Psoas muscle (tissue), 8 donors: ENCODE measurements around the gene WNT7A. TPM values are rescaled to one million over a fixed set of nuclear protein-coding genes. Genes with fewer than 3 reads are reported as not detected.

Source experiments
- ATAC-seq, 4 donors: fragments of 200-7000 bp; cut with Tn5 transposase; one replicate each; pipeline ENCODE4 v1.9.1; 2020; ENCODE audit warnings: moderate library complexity in 3 of 4, mild to moderate bottlenecking in 2 of 4
- DNase-seq, 2 donors: peaks; one replicate each; pipeline ENCODE4 v3.0.0-alpha.2; 2020
- H3K27ac ChIP-seq: fragments of 200-600 bp; one replicate; pipeline ENCODE4 v1.8.0; 2022
- H3K27me3 ChIP-seq, 3 donors: fragments of 200-600 bp in 1 of 3; one replicate each; pipeline versions ENCODE4 v1.6.1 to v1.8.0; 2013 to 2022; ENCODE audit warnings: low read length in 2 of 3, mild to moderate bottlenecking in 2 of 3, moderate library complexity in 1 of 3; ENCODE audit not compliant: insufficient read depth in 3 of 3
- H3K36me3 ChIP-seq, 2 donors: fragments of 200-600 bp in 1 of 2; one replicate each; pipeline versions ENCODE4 v1.6.1 to v1.8.0; 2013 to 2022; ENCODE audit warnings: low read depth in 1 of 2, mild to moderate bottlenecking in 1 of 2, moderate library complexity in 1 of 2; ENCODE audit not compliant: insufficient read depth in 1 of 2
- H3K4me1 ChIP-seq: fragments of 200-600 bp; one replicate; pipeline ENCODE4 v1.8.0; 2022
- H3K4me3 ChIP-seq: fragments of 200-600 bp; one replicate; pipeline ENCODE4 v1.8.0; 2022; ENCODE audit warnings: mild to moderate bottlenecking
- H3K9me3 ChIP-seq: fragments of 200-600 bp; one replicate; pipeline ENCODE4 v1.8.0; 2022
- CTCF ChIP-seq: fragments of 200-600 bp; IDR thresholded peaks from one replicate; pipeline ENCODE4 v1.8.0; 2022; ENCODE audit warnings: antibody characterized with exemption
- WGBS, 3 donors: extraction: QIAGEN DNeasy Blood & Tissue Kit; methylation state at CpG; one replicate each; pipeline versions ENCODE4 v1.1.6 to v1.1.7; 2013; 5-methylcytosine and 5-hydroxymethylcytosine counted together
- intact Hi-C, 2 donors: fragments of 100-400 bp; cut with DNase I; formaldehyde crosslinking; loops; one replicate each; pipeline versions ENCODE4 v1.11.0 to v1.14.2; 2022
- polyA plus RNA-seq, 3 donors: library from polyadenylated mRNA; stranded (reverse); fragments of 200-250 nt; gene quantifications; one replicate each; pipeline ENCODE4 v1.2.3, GENCODE V29; 2013
- total RNA-seq, 4 donors: library from RNA; stranded (reverse); fragmentation: NEBNext Ultra II Directional in 2 of 4; extraction: Animal tissue kit (Norgen Biotek cat#: 25700) in 2 of 4; gene quantifications; one replicate each; pipeline versions ENCODE4 v1.2.1 to v1.2.4, GENCODE V29; 2021 to 2023
- donor health status: healthy with polysubstance abuse.
- donor health status: DM: no; HTN: no; CAD: no; lungs with moderate emphysema.
- donor health status: Bipolar disorder and iron deficiency.
- donor health status: healthy.
- donor health status: DM: yes; HTN: yes; CAD: no.
- donor health status: DM: no; HTN: no; CAD: no.
- donor health status: DM: no; HTN: no; CAD: no.
- donor health status: DM: yes; HTN: yes; CAD: no.

The WNT7A gene
- total and polyA plus RNA-seq, 7 donors = 0.04 TPM; not detected in 6

DNA sequence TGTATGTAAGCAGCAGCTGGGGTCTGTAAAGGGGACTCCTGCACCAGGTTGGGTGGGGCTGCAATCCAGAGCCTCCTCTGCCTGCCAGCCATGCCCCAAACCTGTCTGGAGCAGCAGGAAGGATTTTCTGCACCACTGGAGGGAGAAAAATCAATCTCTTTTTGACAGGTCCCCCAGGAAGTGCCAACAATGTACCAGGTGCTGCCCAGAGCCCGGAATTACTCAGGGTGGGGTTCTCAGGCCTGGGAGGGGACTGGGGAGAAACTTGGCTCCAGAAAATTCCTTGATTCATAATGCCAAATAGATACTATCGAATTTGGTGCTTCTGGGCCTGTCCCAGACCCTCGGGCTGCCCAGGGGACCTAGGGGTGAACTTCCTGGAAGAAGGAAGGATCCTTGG is 52.6 kb downstream of the WNT7A start:
- peak in 1 of 2 donors; percentile 13 for DNase-seq

GRCh38 chr3:13826672-13827071 is 53.2 kb downstream of the WNT7A start:
- intact Hi-C loops = no loop called here
- Histone ChIP-seq H3K9me3 (no peaks in the 10 kb centered on the region), H3K4me3 (no peak overlapping the region), H3K27me3 (peaks cover 0 to 4% (median 0%) of the 10 kb centered on the region in 3 donors), H3K36me3 (no peaks in the 10 kb centered on the region), H3K27ac (no peak overlapping the region), H3K4me1 (no peaks in the 10 kb centered on the region)
- no peak for TF ChIP-seq CTCF
- ATAC-seq (no peak), DNase-seq (no peak)

More for the DNA sequence above, 52.6 kb downstream of the WNT7A start:
- H3K4me3 ChIP-seq = no peak overlapping the region
- TF ChIP-seq CTCF = no peak
- no peak for ATAC-seq
- no peak overlapping the region for H3K27ac ChIP-seq
- H3K27me3 ChIP-seq = peaks cover 0 to 4% (median 0%) of the 10 kb centered on the region in 3 donors
- intact Hi-C loops = no loop called here
- H3K36me3 ChIP-seq = no peaks in the 10 kb centered on the region
- 56 to 74% (median 62%) methylated on average over 3 of the region's 3 CpGs for WGBS, 3 donors
- H3K9me3 ChIP-seq = no peaks in the 10 kb centered on the region
- no peaks in the 10 kb centered on the region for H3K4me1 ChIP-seq

DNA sequence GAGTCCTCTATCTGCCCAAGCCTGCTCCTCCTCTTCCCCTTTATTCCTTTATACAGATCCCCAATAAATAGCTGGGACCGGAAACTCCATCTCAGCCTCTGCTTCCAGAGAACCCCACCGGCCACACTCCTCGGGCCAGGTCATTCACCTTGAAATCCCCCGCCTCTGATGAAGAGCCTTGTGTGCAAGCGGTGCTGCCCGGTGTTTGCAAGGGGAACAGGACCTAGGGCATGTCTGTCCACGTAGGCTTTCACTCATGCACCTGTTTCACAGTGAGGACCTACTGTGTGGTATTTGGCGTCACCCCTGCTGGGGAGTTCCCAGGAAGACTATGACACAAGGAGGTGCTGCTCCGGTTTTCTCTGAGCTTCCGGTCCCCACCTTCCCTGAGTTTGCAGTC is 54.0 kb downstream of the WNT7A start:
- WGBS, 3 donors = 81 to 89% (median 85%) methylated on average over 10 of the region's 10 CpGs
- intact Hi-C loops = no loop called here
- H3K4me3 ChIP-seq = no peak overlapping the region
- no peak overlapping the region for H3K27ac ChIP-seq
- no peaks in the 10 kb centered on the region for H3K4me1 ChIP-seq
- ATAC-seq (no peak), DNase-seq (peak in 1 of 2 donors; percentile 29)
- H3K27me3 ChIP-seq = peaks cover 0 to 3% (median 2%) of the 10 kb centered on the region in 3 donors
- no peaks in the 10 kb centered on the region for H3K9me3 ChIP-seq
- no peaks in the 10 kb centered on the region for H3K36me3 ChIP-seq
- no peak for TF ChIP-seq CTCF

GRCh38 chr3:13825311-13825579 is 54.6 kb downstream of the WNT7A start:
- H3K9me3 ChIP-seq = no peaks in the 10 kb centered on the region
- H3K36me3 ChIP-seq = no peaks in the 10 kb centered on the region
- TF ChIP-seq CTCF = no peak
- intact Hi-C loops = no loop called here
- peaks cover 0 to 3% (median 2%) of the 10 kb centered on the region in 3 donors for H3K27me3 ChIP-seq
- DNase-seq (no peak), ATAC-seq (no peak)
- 69 to 86% (median 75%) methylated on average over 3 of the region's 3 CpGs for WGBS, 3 donors
- H3K27ac ChIP-seq = no peak overlapping the region
- no peak overlapping the region for H3K4me3 ChIP-seq
- H3K4me1 ChIP-seq = no peaks in the 10 kb centered on the region

DNA sequence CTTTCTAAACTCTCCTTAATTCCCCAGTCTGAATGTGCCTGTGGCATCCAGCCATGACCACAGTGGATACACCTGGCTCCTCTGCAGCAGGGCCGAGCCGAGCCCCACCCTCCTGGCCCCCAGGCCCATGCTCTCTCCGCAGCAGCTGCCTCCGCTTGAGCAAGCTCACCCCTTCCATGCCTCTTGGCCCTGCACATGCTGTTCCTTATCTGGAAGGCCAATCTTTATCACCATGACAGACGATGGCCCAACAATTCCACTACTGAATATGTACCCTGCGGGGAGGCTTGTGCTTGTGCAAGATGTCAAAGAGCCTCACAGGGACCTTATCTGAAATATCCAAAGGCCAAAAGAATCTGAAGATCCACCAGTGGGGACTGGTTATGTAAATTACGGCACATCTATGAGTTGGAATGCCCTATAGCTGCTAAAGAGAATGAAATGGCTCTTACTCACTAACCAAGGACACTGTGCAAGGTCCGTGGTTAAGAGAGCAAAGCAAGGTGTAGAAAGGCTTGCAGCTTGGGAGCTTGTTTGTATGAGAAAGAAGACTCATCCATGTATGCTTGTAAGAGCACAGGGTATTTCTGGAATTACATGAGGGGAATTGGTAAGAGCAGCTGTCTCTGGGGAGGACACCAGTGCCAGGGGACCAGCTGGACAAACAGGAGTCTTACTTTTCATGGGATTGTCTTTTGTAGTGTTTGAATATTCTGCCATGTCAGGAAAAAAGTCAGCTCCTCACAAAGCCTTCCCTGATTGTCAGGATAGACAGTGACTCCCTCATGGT is 55.2 kb downstream of the WNT7A start:
- intact Hi-C loops = no loop called here
- ATAC-seq (no peak), DNase-seq (peak in 1 of 2 donors; percentile 20)
- no peaks in the 10 kb centered on the region for H3K4me1 ChIP-seq
- no peak overlapping the region for H3K27ac ChIP-seq
- WGBS, 3 donors = 56 to 78% (median 57%) methylated on average over 8 of the region's 8 CpGs
- H3K9me3 ChIP-seq = no peaks in the 10 kb centered on the region
- no peak overlapping the region for H3K4me3 ChIP-seq
- H3K36me3 ChIP-seq = no peaks in the 10 kb centered on the region
- no peak for TF ChIP-seq CTCF
- peaks cover 0 to 8% (median 2%) of the 10 kb centered on the region in 3 donors for H3K27me3 ChIP-seq
